HCT116 (cell line): ENCODE results near the gene ZNF787.

Experiments
- CEBPB ChIP-seq: IDR thresholded peaks from 2 replicates; pipeline ENCODE4 v1.6.1; 2012; ENCODE audit warnings: low read depth
- CTCF ChIP-seq, 3 experiments: fragments of 200-600 bp in 1 of 3; sonication (generic) in 1 of 3; IDR thresholded peaks in 2 of 3; conservative IDR thresholded peaks in 1 of 3; 2 replicates each; pipeline ENCODE4 v1.5.1; 2012 to 2017; ENCODE audit warnings: low read depth in 2 of 3, low read length in 2 of 3, antibody characterized with exemption in 1 of 3, borderline replicate concordance in 1 of 3, control low read depth in 1 of 3, mild to moderate bottlenecking in 1 of 3, mixed read lengths in 1 of 3, mixed run types in 1 of 3, moderate library complexity in 1 of 3; ENCODE audit not compliant: insufficient read depth in 1 of 3
- ELF1 ChIP-seq: IDR thresholded peaks from 2 replicates; pipeline ENCODE4 v1.6.1; 2012; ENCODE audit warnings: low read depth, borderline replicate concordance
- EZH2 ChIP-seq: fragments of 200-600 bp; sonication (generic); IDR thresholded peaks from 2 replicates; pipeline ENCODE4 v1.6.1; 2017; ENCODE audit warnings: antibody characterized with exemption, mixed run types
- EZH2phosphoT487 ChIP-seq: fragments of 200-600 bp; IDR thresholded peaks from 2 replicates; pipeline ENCODE4 v1.6.1; 2018; ENCODE audit warnings: antibody characterized with exemption, borderline replicate concordance
- POLR2AphosphoS5 ChIP-seq: IDR thresholded peaks from 2 replicates; pipeline ENCODE4 v1.6.1; 2011; ENCODE audit warnings: mild to moderate bottlenecking, low read depth, low read length, moderate library complexity
- RAD21 ChIP-seq: IDR thresholded peaks from 2 replicates; pipeline ENCODE4 v1.6.1; 2012; ENCODE audit warnings: low read depth, mild to moderate bottlenecking
- SIN3A ChIP-seq: IDR thresholded peaks from 2 replicates; pipeline ENCODE4 v1.6.1; 2012; ENCODE audit warnings: low read depth
- SP1 ChIP-seq: IDR thresholded peaks from 2 replicates; pipeline ENCODE4 v1.6.1; 2012; ENCODE audit warnings: low read depth
- ZBTB33 ChIP-seq: IDR thresholded peaks from 2 replicates; pipeline ENCODE4 v1.6.1; 2011; ENCODE audit warnings: mild to moderate bottlenecking, low read length, moderate library complexity; ENCODE audit not compliant: insufficient replicate concordance; ENCODE audit errors: extremely low read depth

GRCh38 chr19:56142087-56142787 is 21.1 kb upstream of the ZNF787 start:
- no peak for TF ChIP-seq POLR2AphosphoS5
- no peak for TF ChIP-seq CTCF (IDR thresholded peaks at IDR 0.05 in 2 of 3, conservative IDR thresholded peaks at IDR 0.05 in 1 of 3; ENCODE audit: borderline replicate concordance in 1 of 3, insufficient read depth in 1 of 3, low read depth in 2 of 3, low read length in 2 of 3)
- no peak for TF ChIP-seq EZH2
- TF ChIP-seq CEBPB: no peak
- no peak for TF ChIP-seq SIN3A
- TF ChIP-seq RAD21: no peak
- no peak for TF ChIP-seq ZBTB33
- TF ChIP-seq EZH2phosphoT487: no peak
- TF ChIP-seq SP1: no peak
- TF ChIP-seq ELF1: no peak
